ENCODE measurements around the gene PURB. TPM values are rescaled to one million over a fixed set of nuclear protein-coding genes. Genes with fewer than 3 reads are reported as not detected.

The PURB gene
- total RNA-seq, 1 experiment from 2014 or later: 21.3 TPM

DNA sequence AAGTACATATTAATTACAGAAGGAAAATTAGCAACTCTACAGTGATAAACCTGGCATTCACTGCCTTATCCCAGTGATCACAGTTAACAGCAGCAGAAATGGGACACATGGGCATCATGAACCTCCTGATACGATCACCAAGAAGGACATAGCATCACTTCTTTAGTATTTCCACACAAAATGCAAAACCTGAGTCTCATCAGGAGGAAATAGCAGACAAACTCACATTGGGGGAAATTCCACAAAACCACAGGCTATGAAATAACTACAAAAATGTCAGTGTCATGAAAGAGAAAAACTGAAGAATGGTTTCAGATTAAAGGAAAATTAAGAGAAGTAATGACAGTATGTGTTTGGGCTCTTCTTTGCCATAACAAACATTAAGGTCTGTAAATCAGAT is 12.0 kb upstream of the PURB start:
- Histone ChIP-seq H2AK5ac (ENCODE audit: insufficient read length, low read length) (no peak overlapping the region), H2BK15ac (ENCODE audit: low read depth, low read length) (no peak overlapping the region), H3K23ac (ENCODE audit: insufficient read length, low read depth, low read length) (no peak overlapping the region), H2BK120ac (ENCODE audit: low read depth, low read length, poor library complexity, severe bottlenecking) (no peak overlapping the region), H3K27me3 (ENCODE audit: insufficient read depth, low read length) (no peaks in the 10 kb centered on the region), H3K4ac (ENCODE audit: low read depth, low read length) (no peak overlapping the region), H4K20me1 (ENCODE audit: control insufficient read depth, insufficient read depth, insufficient read length) (no peaks in the 10 kb centered on the region), H3K9ac (ENCODE audit: extremely low read depth, insufficient read length, low read length) (no peak overlapping the region), H3T11ph (ENCODE audit: low read length) (no peak overlapping the region), H3K4me2 (ENCODE audit: insufficient read depth, insufficient read length, low read length) (no peak overlapping the region), H2AFZ (ENCODE audit: low read length) (no peak overlapping the region), H2BK20ac (ENCODE audit: low read depth, low read length, poor library complexity, severe bottlenecking) (no peak overlapping the region), H3K79me1 (ENCODE audit: insufficient read depth, low read depth, low read length, poor library complexity, severe bottlenecking) (no peaks in the 10 kb centered on the region), H3K56ac (ENCODE audit: insufficient read length, low read depth, low read length) (no peak overlapping the region), H4K91ac (ENCODE audit: insufficient read length, low read depth, low read length) (no peak overlapping the region), H4K8ac (replicated peaks; ENCODE audit: insufficient read length, low read depth, low read length) (no peak overlapping the region), H3K79me2 (ENCODE audit: insufficient read depth, low read length) (no peaks in the 10 kb centered on the region), H3K4me1 (ENCODE audit: insufficient read depth, low read length) (no peaks in the 10 kb centered on the region), H3K27ac (ENCODE audit: insufficient read length, low read depth, low read length) (no peak overlapping the region), H4K5ac (ENCODE audit: insufficient read length, low read depth, low read length) (no peak overlapping the region), H3K23me2 (ENCODE audit: insufficient read length, low read depth, low read length, poor library complexity, severe bottlenecking) (no peaks in the 10 kb centered on the region), H3K18ac (ENCODE audit: insufficient read length, low read depth, low read length) (no peak overlapping the region), H2BK12ac (ENCODE audit: insufficient read length, low read depth, low read length) (no peak overlapping the region), H3K9me3 (ENCODE audit: control insufficient read depth, low read depth, low read length) (no peaks in the 10 kb centered on the region), H3K14ac (ENCODE audit: insufficient read depth, low read length) (no peak overlapping the region), H2BK5ac (ENCODE audit: insufficient read length, low read length) (no peak overlapping the region)
- Mint-ChIP-seq H3K27me3 (ENCODE audit: low read depth) (peaks cover 2% of the 10 kb centered on the region; the same call in 1 of the 2 replicates), H3K9me3 (no peaks in the 10 kb centered on the region; a peak in 1 of 5 replicates), H3K4me1 (no peaks in the 10 kb centered on the region), H3K4me3 (no peak overlapping the region), H3K27ac (no peak overlapping the region), H3K36me3 (ENCODE audit: insufficient read depth in 1 of 3, low read depth in 3 of 3) (no peaks in the 10 kb centered on the region)
- TF ChIP-seq, protein P1, sequence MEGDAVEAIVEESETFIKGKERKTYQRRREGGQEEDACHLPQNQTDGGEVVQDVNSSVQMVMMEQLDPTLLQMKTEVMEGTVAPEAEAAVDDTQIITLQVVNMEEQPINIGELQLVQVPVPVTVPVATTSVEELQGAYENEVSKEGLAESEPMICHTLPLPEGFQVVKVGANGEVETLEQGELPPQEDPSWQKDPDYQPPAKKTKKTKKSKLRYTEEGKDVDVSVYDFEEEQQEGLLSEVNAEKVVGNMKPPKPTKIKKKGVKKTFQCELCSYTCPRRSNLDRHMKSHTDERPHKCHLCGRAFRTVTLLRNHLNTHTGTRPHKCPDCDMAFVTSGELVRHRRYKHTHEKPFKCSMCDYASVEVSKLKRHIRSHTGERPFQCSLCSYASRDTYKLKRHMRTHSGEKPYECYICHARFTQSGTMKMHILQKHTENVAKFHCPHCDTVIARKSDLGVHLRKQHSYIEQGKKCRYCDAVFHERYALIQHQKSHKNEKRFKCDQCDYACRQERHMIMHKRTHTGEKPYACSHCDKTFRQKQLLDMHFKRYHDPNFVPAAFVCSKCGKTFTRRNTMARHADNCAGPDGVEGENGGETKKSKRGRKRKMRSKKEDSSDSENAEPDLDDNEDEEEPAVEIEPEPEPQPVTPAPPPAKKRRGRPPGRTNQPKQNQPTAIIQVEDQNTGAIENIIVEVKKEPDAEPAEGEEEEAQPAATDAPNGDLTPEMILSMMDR (conservative IDR thresholded peaks at IDR 0.05): no peak
- WGBS (ENCODE audit: extremely low coverage, insufficient read length, low lambda C conversion rate): no CpG with 5 or more reads among the region's 1 CpG
- no peak for DNase-seq

Data from H9 (cell line).